Measurements from ENCODE around the gene ZC3H7B. TPM values are rescaled to one million over a fixed set of nuclear protein-coding genes. Genes with fewer than 3 reads are reported as not detected.

ZC3H7B gene
- total RNA-seq, 1 donor from 2014 or later, result 28.2 TPM

DNA sequence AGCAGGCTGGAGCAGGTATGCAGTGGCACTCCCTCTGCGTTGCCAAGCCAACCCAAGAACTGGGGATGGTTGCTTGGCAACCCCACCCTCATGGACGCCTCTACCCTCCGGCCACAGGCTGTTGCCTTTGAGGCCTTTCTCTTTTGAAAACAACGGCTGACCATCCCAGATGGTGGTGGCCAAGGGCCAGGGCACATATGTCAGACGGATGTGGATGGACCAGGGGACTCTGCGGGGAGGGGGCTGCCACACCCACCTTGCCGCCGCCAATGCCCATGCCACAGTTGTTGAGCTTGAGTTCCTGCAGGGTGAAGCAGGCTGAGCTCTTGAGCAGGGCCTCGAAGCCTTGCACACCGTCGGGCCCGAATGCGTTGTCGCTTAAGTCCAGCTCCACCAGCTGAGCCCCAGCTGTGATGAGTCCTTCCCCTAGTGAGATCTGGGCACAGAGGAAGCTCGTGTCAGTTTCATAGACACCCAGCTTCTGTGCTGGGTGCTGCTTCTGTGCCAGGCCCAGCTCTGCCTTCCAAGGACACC is 36.9 kb upstream of the ZC3H7B start:
- peaks cover 0 to 91% of the 10 kb centered on the region in 2 donors for H3K36me3 ChIP-seq
- no peaks in the 10 kb centered on the region for H3K4me1 ChIP-seq
- no peaks in the 10 kb centered on the region for H3K9me3 ChIP-seq
- DNase-seq (ENCODE audit: extremely low spot score in 2 of 2), result no peak
- no peaks in the 10 kb centered on the region for H3K27me3 ChIP-seq
- no peak overlapping the region for H3K27ac ChIP-seq
- intact Hi-C loops (cut with DNase I), result no loop called here
- TF ChIP-seq, protein P1, sequence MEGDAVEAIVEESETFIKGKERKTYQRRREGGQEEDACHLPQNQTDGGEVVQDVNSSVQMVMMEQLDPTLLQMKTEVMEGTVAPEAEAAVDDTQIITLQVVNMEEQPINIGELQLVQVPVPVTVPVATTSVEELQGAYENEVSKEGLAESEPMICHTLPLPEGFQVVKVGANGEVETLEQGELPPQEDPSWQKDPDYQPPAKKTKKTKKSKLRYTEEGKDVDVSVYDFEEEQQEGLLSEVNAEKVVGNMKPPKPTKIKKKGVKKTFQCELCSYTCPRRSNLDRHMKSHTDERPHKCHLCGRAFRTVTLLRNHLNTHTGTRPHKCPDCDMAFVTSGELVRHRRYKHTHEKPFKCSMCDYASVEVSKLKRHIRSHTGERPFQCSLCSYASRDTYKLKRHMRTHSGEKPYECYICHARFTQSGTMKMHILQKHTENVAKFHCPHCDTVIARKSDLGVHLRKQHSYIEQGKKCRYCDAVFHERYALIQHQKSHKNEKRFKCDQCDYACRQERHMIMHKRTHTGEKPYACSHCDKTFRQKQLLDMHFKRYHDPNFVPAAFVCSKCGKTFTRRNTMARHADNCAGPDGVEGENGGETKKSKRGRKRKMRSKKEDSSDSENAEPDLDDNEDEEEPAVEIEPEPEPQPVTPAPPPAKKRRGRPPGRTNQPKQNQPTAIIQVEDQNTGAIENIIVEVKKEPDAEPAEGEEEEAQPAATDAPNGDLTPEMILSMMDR (IDR thresholded peaks at IDR 0.05), result no peak
- TF ChIP-seq POLR2A (IDR thresholded peaks at IDR 0.05) (no peak), POLR2AphosphoS5 (IDR thresholded peaks at IDR 0.05; ENCODE audit: insufficient read depth in 1 of 2, low read depth in 1 of 2) (no peak)
- no peak overlapping the region for H3K4me3 ChIP-seq

DNA sequence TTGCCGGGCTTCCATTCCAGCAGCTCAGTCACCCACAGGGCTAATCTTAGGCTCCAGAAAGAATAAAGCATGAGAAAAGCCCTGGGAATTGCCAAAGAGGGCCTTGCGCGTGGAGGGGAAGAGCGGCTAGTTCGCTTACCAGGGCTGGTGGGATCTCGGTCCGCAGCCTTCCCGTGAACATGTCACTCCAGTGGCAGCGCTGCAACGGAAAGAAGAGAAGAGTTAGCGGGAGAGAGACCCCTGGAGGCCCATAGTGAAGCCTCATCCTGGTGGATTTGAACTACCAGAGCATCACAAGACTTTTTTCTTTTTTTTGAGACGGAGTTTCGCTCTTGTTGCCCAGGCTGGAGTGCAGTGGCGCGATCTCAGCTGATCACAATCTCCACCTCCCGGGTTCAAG is 33.4 kb upstream of the ZC3H7B start:
- no peaks in the 10 kb centered on the region for H3K27me3 ChIP-seq
- no peak overlapping the region for H3K4me3 ChIP-seq
- H3K9me3 ChIP-seq, result no peaks in the 10 kb centered on the region
- TF ChIP-seq POLR2AphosphoS5 (IDR thresholded peaks at IDR 0.05; ENCODE audit: insufficient read depth in 1 of 2, low read depth in 1 of 2) (no peak), POLR2A (IDR thresholded peaks at IDR 0.05) (no peak)
- TF ChIP-seq, protein P1 (IDR thresholded peaks at IDR 0.05), result no peak
- H3K36me3 ChIP-seq, result peaks cover 0 to 86% of the 10 kb centered on the region in 2 donors
- intact Hi-C loops (cut with DNase I), result no loop called here
- no peaks in the 10 kb centered on the region for H3K4me1 ChIP-seq
- DNase-seq (ENCODE audit: extremely low spot score in 2 of 2), result no peak
- no peak overlapping the region for H3K27ac ChIP-seq

DNA sequence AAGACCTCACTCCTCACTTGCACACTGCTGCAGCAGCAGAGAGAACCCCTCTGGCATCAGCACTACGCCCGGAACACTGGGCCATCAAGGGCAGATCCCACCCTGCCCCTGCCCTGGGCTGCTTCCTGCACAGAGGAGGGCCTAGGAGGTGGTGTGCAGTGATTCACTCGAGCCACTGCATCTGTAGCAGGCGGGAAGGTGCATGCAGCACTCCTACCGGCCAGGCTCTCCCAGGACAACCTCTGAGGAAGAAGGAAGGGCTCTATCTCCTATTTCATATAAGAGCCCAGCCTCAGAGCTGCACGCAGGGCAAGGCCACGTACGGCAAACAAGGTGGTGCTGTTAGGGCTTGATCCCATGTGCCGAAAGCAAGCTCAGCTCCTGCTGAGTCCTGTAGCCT is 29.5 kb upstream of the ZC3H7B start:
- no peak overlapping the region for H3K27ac ChIP-seq
- intact Hi-C loops (cut with DNase I), result no loop called here
- H3K4me3 ChIP-seq, result no peak overlapping the region
- no peaks in the 10 kb centered on the region for H3K9me3 ChIP-seq
- TF ChIP-seq POLR2A (IDR thresholded peaks at IDR 0.05), result no peak
- TF ChIP-seq, protein P1 (IDR thresholded peaks at IDR 0.05), result no peak
- TF ChIP-seq POLR2AphosphoS5 (IDR thresholded peaks at IDR 0.05; ENCODE audit: insufficient read depth in 1 of 2, low read depth in 1 of 2), result no peak
- H3K36me3 ChIP-seq, result peaks cover 0 to 77% of the 10 kb centered on the region in 2 donors
- no peak for DNase-seq (ENCODE audit: extremely low spot score in 2 of 2)
- H3K4me1 ChIP-seq, result no peaks in the 10 kb centered on the region
- H3K27me3 ChIP-seq, result no peaks in the 10 kb centered on the region

DNA sequence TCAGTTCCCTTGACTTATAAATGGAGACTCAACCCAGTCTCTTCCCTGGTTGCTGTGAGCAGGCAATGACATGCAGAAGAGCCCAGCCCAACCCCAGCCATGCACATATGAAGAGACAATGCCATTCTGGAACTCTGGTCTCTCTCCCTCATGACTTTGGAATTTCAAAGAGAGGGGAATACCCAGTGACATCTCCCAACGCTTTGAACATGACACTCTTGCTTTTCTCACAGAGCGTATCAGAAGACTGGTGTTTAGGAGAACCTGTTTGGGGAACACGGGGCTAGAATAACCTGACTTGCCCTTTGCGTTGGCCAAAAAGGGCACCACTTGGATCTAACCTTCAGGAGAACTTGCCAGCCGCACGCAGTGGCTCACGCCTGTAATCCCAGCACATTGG is 28.2 kb upstream of the ZC3H7B start:
- intact Hi-C loops (cut with DNase I), result no loop called here
- H3K4me3 ChIP-seq, result no peak overlapping the region
- no peaks in the 10 kb centered on the region for H3K4me1 ChIP-seq
- DNase-seq (ENCODE audit: extremely low spot score in 2 of 2), result no peak
- H3K27ac ChIP-seq, result no peak overlapping the region
- TF ChIP-seq, protein P1 (IDR thresholded peaks at IDR 0.05), result no peak
- TF ChIP-seq POLR2A (IDR thresholded peaks at IDR 0.05) (no peak), POLR2AphosphoS5 (IDR thresholded peaks at IDR 0.05; ENCODE audit: insufficient read depth in 1 of 2, low read depth in 1 of 2) (no peak)
- H3K9me3 ChIP-seq, result no peaks in the 10 kb centered on the region
- no peaks in the 10 kb centered on the region for H3K27me3 ChIP-seq
- H3K36me3 ChIP-seq, result peaks cover 0 to 75% of the 10 kb centered on the region in 2 donors

DNA sequence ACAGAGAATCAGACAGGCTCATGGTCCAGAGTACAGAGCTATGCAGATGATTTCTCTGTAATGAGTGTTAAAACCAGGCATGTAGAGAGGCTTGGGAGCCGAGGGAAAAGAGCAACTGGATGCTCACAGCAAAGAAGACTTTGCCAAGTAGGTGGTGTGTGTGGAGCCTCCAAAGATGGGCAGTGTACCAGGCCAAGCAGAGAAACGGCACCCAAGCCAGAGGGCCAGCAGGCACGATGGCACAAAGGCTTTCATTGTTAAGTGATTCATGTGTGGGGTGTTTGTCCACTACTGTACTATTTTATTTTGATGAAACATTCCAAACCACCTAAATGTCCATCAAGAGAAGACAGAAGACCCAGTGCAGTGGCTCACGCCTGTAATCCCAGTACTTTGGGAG is 26.5 kb upstream of the ZC3H7B start:
- TF ChIP-seq, protein P1 (IDR thresholded peaks at IDR 0.05), result no peak
- TF ChIP-seq POLR2AphosphoS5 (IDR thresholded peaks at IDR 0.05; ENCODE audit: insufficient read depth in 1 of 2, low read depth in 1 of 2), result no peak
- TF ChIP-seq POLR2A (IDR thresholded peaks at IDR 0.05), result no peak
- H3K4me3 ChIP-seq, result no peak overlapping the region
- intact Hi-C loops (cut with DNase I), result no loop called here
- no peak overlapping the region for H3K27ac ChIP-seq
- no peaks in the 10 kb centered on the region for H3K4me1 ChIP-seq
- H3K36me3 ChIP-seq, result peaks cover 0 to 74% of the 10 kb centered on the region in 2 donors
- no peaks in the 10 kb centered on the region for H3K27me3 ChIP-seq
- H3K9me3 ChIP-seq, result no peaks in the 10 kb centered on the region
- DNase-seq (ENCODE audit: extremely low spot score in 2 of 2), result no peak
